HepG2 (cell line): Measurements from ENCODE around the gene NCKIPSD. TPM values are rescaled to one million over a fixed set of nuclear protein-coding genes. Genes with fewer than 3 reads are reported as not detected.

Source experiments
- BCLAF1 ChIP-seq: fragments of 450-650 bp; IDR thresholded peaks from 2 replicates; pipeline ENCODE4 v1.6.1; 2017; ENCODE audit warnings: mild to moderate bottlenecking
- CBX1 ChIP-seq: IDR thresholded peaks from one replicate; pipeline ENCODE4 v1.6.1; 2016; ENCODE audit warnings: antibody characterized with exemption, low read depth
- DMAP1 ChIP-seq: IDR thresholded peaks from 2 replicates; pipeline ENCODE4 v1.6.1; 2016
- ELF3 ChIP-seq: IDR thresholded peaks from 2 replicates; pipeline ENCODE4 v1.6.1; 2016; ENCODE audit warnings: missing genetic modification reagents, missing compliant biosample characterization
- FLYWCH1 ChIP-seq: sonication (generic); formaldehyde crosslinking; IDR thresholded peaks from 2 replicates; pipeline ENCODE4 v1.8.1; 2023; ENCODE audit warnings: mild to moderate bottlenecking, missing genetic modification reagents
- HDAC6 ChIP-seq: fragments of 200-600 bp; sonication (generic); IDR thresholded peaks from 2 replicates; pipeline ENCODE4 v1.7.0; 2017; ENCODE audit warnings: mild to moderate bottlenecking, antibody characterized with exemption, low read length, low read depth
- HNF1A ChIP-seq, 2 experiments: sonication (generic) in 1 of 2; formaldehyde crosslinking in 1 of 2; IDR thresholded peaks; 2 replicates each; pipeline versions ENCODE4 v1.4.0 to v1.6.1; 2016 to 2020; ENCODE audit warnings: borderline replicate concordance in 1 of 2, low read depth in 1 of 2, mild to moderate bottlenecking in 1 of 2, missing genetic modification reagents in 1 of 2
- HOXD1 ChIP-seq: sonication (generic); formaldehyde crosslinking; IDR thresholded peaks from 2 replicates; pipeline ENCODE4 v1.5.0; 2020; ENCODE audit warnings: missing genetic modification reagents
- NFATC3 ChIP-seq: sonication (generic); formaldehyde crosslinking; IDR thresholded peaks from 2 replicates; pipeline ENCODE4 v1.5.1; 2020; ENCODE audit warnings: mild to moderate bottlenecking, missing genetic modification reagents
- POLR2A ChIP-seq, 2 experiments: IDR thresholded peaks; 2 replicates each; pipeline ENCODE4 v1.6.1; 2011; ENCODE audit warnings: low read depth in 2 of 2, low read length in 2 of 2, mild to moderate bottlenecking in 1 of 2, moderate library complexity in 1 of 2; ENCODE audit not compliant: insufficient read depth in 1 of 2
- RFX3 ChIP-seq: IDR thresholded peaks from 2 replicates; pipeline ENCODE4 v1.6.1; 2016; ENCODE audit warnings: missing biosample characterization, missing genetic modification reagents
- RXRA ChIP-seq: sonication (generic); formaldehyde crosslinking; IDR thresholded peaks from 2 replicates; pipeline ENCODE4 v1.5.1; 2020; ENCODE audit warnings: missing genetic modification reagents
- TRIM24 ChIP-seq: sonication (generic); formaldehyde crosslinking; IDR thresholded peaks from 2 replicates; pipeline ENCODE4 v1.8.0; 2022; ENCODE audit warnings: mild to moderate bottlenecking, missing genetic modification reagents
- ZFP36 ChIP-seq: fragments of 150-350 bp; IDR thresholded peaks from 2 replicates; pipeline ENCODE4 v1.6.1; 2018; ENCODE audit warnings: borderline replicate concordance, low read length, low read depth; ENCODE audit not compliant: partially characterized antibody
- ZIK1 ChIP-seq: sonication (generic); formaldehyde crosslinking; IDR thresholded peaks from 2 replicates; pipeline ENCODE4 v1.5.0; 2020; ENCODE audit warnings: mild to moderate bottlenecking, low read depth, missing genetic modification reagents, borderline replicate concordance
- ZNF20 ChIP-seq: sonication (generic); formaldehyde crosslinking; IDR thresholded peaks from 2 replicates; pipeline ENCODE4 v1.4.0; 2020; ENCODE audit warnings: mild to moderate bottlenecking, moderate library complexity, missing genetic modification reagents
- ZNF205 ChIP-seq: IDR thresholded peaks from 2 replicates; pipeline ENCODE4 v1.6.1; 2018; ENCODE audit warnings: missing biosample characterization, missing genetic modification reagents
- ZNF34 ChIP-seq: sonication (generic); formaldehyde crosslinking; IDR thresholded peaks from 2 replicates; pipeline ENCODE4 v1.4.0; 2020; ENCODE audit warnings: mild to moderate bottlenecking, missing genetic modification reagents, borderline replicate concordance
- ZNF512B ChIP-seq: sonication (generic); formaldehyde crosslinking; IDR thresholded peaks from 2 replicates; pipeline ENCODE4 v1.5.1; 2020; ENCODE audit warnings: missing genetic modification reagents, mild to moderate bottlenecking, borderline replicate concordance
- ZNF558 ChIP-seq: sonication (generic); formaldehyde crosslinking; IDR thresholded peaks from 2 replicates; pipeline ENCODE4 v1.9.0; 2022; ENCODE audit warnings: mild to moderate bottlenecking, missing genetic modification reagents, borderline replicate concordance
- ZNF572 ChIP-seq: sonication (generic); formaldehyde crosslinking; IDR thresholded peaks from 2 replicates; pipeline ENCODE4 v1.5.1; 2020; ENCODE audit warnings: mild to moderate bottlenecking, missing genetic modification reagents
- polyA plus RNA-seq, 8 experiments: library from polyadenylated mRNA; depleted of rRNA in 3 of 8; stranded (reverse) in 7 of 8; unstranded in 1 of 8; fragments of >200 nt; fragmentation: Illumina TruSeq in 4 of 8; extraction: Trizol in 4 of 8; gene quantifications; 2 replicates each; pipeline versions ENCODE4 v1.2.1 to v1.2.3, GENCODE V29; 2011 to 2016; ENCODE audit warnings: low read depth in 4 of 8, missing spikeins in 1 of 8, mixed read lengths in 1 of 8; ENCODE audit not compliant: insufficient read depth in 1 of 8
- total RNA-seq, 5 experiments: library from RNA; depleted of rRNA; stranded (reverse); fragments of >200 nt; fragmentation: Illumina TruSeq; extraction: Trizol; gene quantifications; 2 replicates each; pipeline ENCODE4 v1.2.3, GENCODE V29; 2016; ENCODE audit warnings: low read depth in 1 of 5

The NCKIPSD gene
- total and polyA plus RNA-seq, 2 of the 13 experiments (the other 11 are each of a cell fraction or from before 2014, with no cell fraction given) = 13.5 to 35.2 TPM

GRCh38 chr3:48634661-48635221, 51.0 kb downstream of the NCKIPSD start (continued):
- TF ChIP-seq HNF1A (IDR thresholded peaks at IDR 0.05; ENCODE audit: low read depth) (no peak), HNF1A (CRISPR knock-in tag; IDR thresholded peaks at IDR 0.05; ENCODE audit: borderline replicate concordance) (no peak), RXRA (CRISPR knock-in tag) (no peak), HDAC6 (no peak), BCLAF1 (no peak), ZNF558 (CRISPR knock-in tag) (no peak), CBX1 (no peak), NFATC3 (CRISPR knock-in tag) (0 out of 2 replicates have a peak, but pooled peaks have one; percentile 27), ZNF512B (CRISPR knock-in tag) (no peak), ZNF572 (no peak), RFX3 (CRISPR knock-in tag) (no peak), TRIM24 (no peak), ZNF34 (no peak), ZIK1 (CRISPR knock-in tag) (peak; percentile 49; the same call in 1 of the 2 replicates), DMAP1 (CRISPR knock-in tag) (0 out of 2 replicates have a peak, but pooled peaks have one; percentile 10), ZNF20 (CRISPR knock-in tag) (0 out of 2 replicates have a peak, but pooled peaks have one; percentile 35), POLR2A (IDR thresholded peaks at IDR 0.05; ENCODE audit: insufficient read depth in 1 of 2, low read depth in 2 of 2, low read length in 2 of 2) (no peak), HOXD1 (CRISPR knock-in tag) (0 out of 2 replicates have a peak, but pooled peaks have one; percentile 48), ELF3 (0 out of 2 replicates have a peak, but pooled peaks have one; percentile 4), FLYWCH1 (CRISPR knock-in tag) (no peak), ZFP36 (no peak), ZNF205 (peak; percentile 15; the same call in 1 of the 2 replicates)
